ENCODE measurements around the gene TICAM1.
"Not testable (repeated sequence)": the region's sequence is repeated elsewhere in the genome, so short reads cannot be mapped to it uniquely, and the experiment has no call there.

The TICAM1 gene

GRCh38 chr19:4831304-4831978 lies at the start of gene TICAM1:
TSS of gene TICAM1 (minus strand) at chr19:4831712. CDS start at chr19:4818377, 13,335 bp downstream.
- DNase-seq, result peak; percentile 90

- DNase-seq, result no peak
Observed at GRCh38 chr19:4879041-4879440, 47.5 kb upstream of the TICAM1 start.

GRCh38 chr19:4878491-4878968 lies 47.0 kb upstream of the TICAM1 start:
- DNase-seq, result no peak

GRCh38 chr19:4877753-4878490 lies 46.4 kb upstream of the TICAM1 start:
- DNase-seq, result no peak

- DNase-seq, result no peak
Observed at GRCh38 chr19:4873930-4874329, 42.4 kb upstream of the TICAM1 start.

- no peak for DNase-seq
Observed at GRCh38 chr19:4871711-4872110, 40.2 kb upstream of the TICAM1 start.

GRCh38 chr19:4870025-4870700 lies 38.7 kb upstream of the TICAM1 start:
- DNase-seq, result no peak

- DNase-seq, result no peak
Observed at GRCh38 chr19:4868286-4868834, 36.8 kb upstream of the TICAM1 start.

GRCh38 chr19:4867534-4868285 lies 36.2 kb upstream of the TICAM1 start, which contains the start of gene PLIN3:
TSS of gene PLIN3 (minus strand) at chr19:4867667. CDS start at chr19:4861394, 6,273 bp downstream.
- peak; percentile 92 for DNase-seq

GRCh38 chr19:4866595-4867424 lies 35.3 kb upstream of the TICAM1 start:
- DNase-seq, result peak; percentile 63

- no peak for DNase-seq
Observed at GRCh38 chr19:4861147-4861546, 29.6 kb upstream of the TICAM1 start.

GRCh38 chr19:4859697-4860096 lies 28.2 kb upstream of the TICAM1 start:
- DNase-seq, result no peak

GRCh38 chr19:4856468-4856867 lies 25.0 kb upstream of the TICAM1 start:
- DNase-seq, result not testable (repeated sequence)

GRCh38 chr19:4853506-4853905 lies 22.0 kb upstream of the TICAM1 start:
- DNase-seq, result not testable (repeated sequence)

- no peak for DNase-seq
Observed at GRCh38 chr19:4852484-4852883, 21.0 kb upstream of the TICAM1 start.

- DNase-seq, result peak; percentile 76
Observed at GRCh38 chr19:4851551-4852290, 20.2 kb upstream of the TICAM1 start.

GRCh38 chr19:4849019-4849418 lies 17.5 kb upstream of the TICAM1 start:
- no peak for DNase-seq

GRCh38 chr19:4847190-4847973 lies 15.9 kb upstream of the TICAM1 start:
- no peak for DNase-seq

- not testable (repeated sequence) for DNase-seq
Observed at GRCh38 chr19:4845975-4846374, 14.5 kb upstream of the TICAM1 start.

All from CD4-positive, alpha-beta T cell treated with Interleukin-21 for 1 hour (primary cell).